Right atrium auricular region (tissue), 2 donors: ENCODE results near the gene RSKR. TPM values are rescaled to one million over a fixed set of nuclear protein-coding genes. Genes with fewer than 3 reads are reported as not detected.

Experiments used
- DNase-seq: peaks from one replicate; pipeline ENCODE4 v3.0.0-alpha.2; 2019; ENCODE audit warnings: low spot score
- H3K27ac ChIP-seq, 2 donors: fragments of 200-600 bp; sonication (generic); 1 replicate in 1 of 2; 2 replicates in 1 of 2; pipeline ENCODE4 v1.5.1; 2016 to 2019
- H3K27me3 ChIP-seq, 2 donors: fragments of 200-600 bp; sonication (generic); one replicate each; pipeline versions ENCODE4 v1.5.1 to v1.6.0; 2017 to 2019
- H3K36me3 ChIP-seq: fragments of 200-600 bp; sonication (generic); one replicate; pipeline ENCODE4 v1.5.1; 2016
- H3K4me1 ChIP-seq, 2 donors: fragments of 200-600 bp; sonication (generic); one replicate each; pipeline versions ENCODE4 v1.5.1 to v1.6.0; 2017 to 2019
- H3K4me3 ChIP-seq, 2 donors: fragments of 200-600 bp; sonication (generic); 1 replicate in 1 of 2; 2 replicates in 1 of 2; pipeline ENCODE4 v1.5.1; 2017 to 2019; ENCODE audit warnings: mild to moderate bottlenecking in 1 of 2, moderate library complexity in 1 of 2
- H3K9me3 ChIP-seq, 2 donors: fragments of 200-600 bp; sonication (generic); one replicate each; pipeline ENCODE4 v1.5.1; 2019
- CTCF ChIP-seq, 2 donors: fragments of 200-600 bp; sonication (generic); IDR thresholded peaks; one replicate each; pipeline ENCODE4 v1.5.1; 2019; ENCODE audit warnings: antibody characterized with exemption in 2 of 2
- total RNA-seq, 2 donors: library from RNA; depleted of rRNA; stranded (reverse); fragments of >200 nt; gene quantifications; one replicate each; pipeline ENCODE4 v1.1.0, GENCODE V29; 2016

The RSKR gene
- total RNA-seq, 2 donors from 2014 or later = 1.3 to 1.8 TPM

DNA sequence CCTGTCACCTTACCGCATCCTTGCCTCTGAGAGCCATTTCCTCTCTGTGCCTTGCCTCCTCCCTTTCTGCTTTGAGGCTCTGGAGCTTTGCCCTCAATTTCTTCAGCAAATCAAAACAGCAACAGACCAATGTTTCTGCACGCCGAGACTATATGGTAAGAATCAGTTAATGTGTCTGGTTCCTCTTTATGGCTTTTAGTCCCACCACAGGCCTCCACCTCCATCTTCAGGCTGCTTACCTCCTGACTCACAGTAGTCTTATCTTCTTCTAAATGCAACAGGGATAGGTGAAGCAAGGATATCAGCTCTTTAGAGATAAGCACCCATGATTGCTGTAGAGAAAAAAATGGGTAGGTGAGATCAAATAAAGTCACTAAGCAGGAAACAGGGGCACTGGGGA is 28.1 kb downstream of the RSKR start:
- no peak for DNase-seq
- Histone ChIP-seq H3K27ac (no peak overlapping the region), H3K9me3 (no peaks in the 10 kb centered on the region), H3K4me3 (no peak overlapping the region), H3K27me3 (no peaks in the 10 kb centered on the region), H3K36me3 (no peaks in the 10 kb centered on the region), H3K4me1 (no peaks in the 10 kb centered on the region)
- TF ChIP-seq CTCF (IDR thresholded peaks at IDR 0.05) = no peak

GRCh38 chr17:28584434-28584833 is 29.6 kb downstream of the RSKR start:
- Histone ChIP-seq H3K27me3 (no peaks in the 10 kb centered on the region), H3K4me1 (no peaks in the 10 kb centered on the region), H3K36me3 (no peaks in the 10 kb centered on the region), H3K27ac (no peak overlapping the region), H3K9me3 (no peaks in the 10 kb centered on the region), H3K4me3 (no peak overlapping the region)
- DNase-seq = no peak
- TF ChIP-seq CTCF (IDR thresholded peaks at IDR 0.05) = no peak

- Histone ChIP-seq H3K36me3 (no peaks in the 10 kb centered on the region), H3K27me3 (no peaks in the 10 kb centered on the region), H3K4me3 (no peak overlapping the region), H3K9me3 (no peaks in the 10 kb centered on the region), H3K4me1 (no peaks in the 10 kb centered on the region), H3K27ac (no peak overlapping the region)
- TF ChIP-seq CTCF (IDR thresholded peaks at IDR 0.05) = no peak
- DNase-seq = no peak
Measured at GRCh38 chr17:28582513-28582912, 31.5 kb downstream of the RSKR start.

- no peak for DNase-seq
- peaks cover 0 to 7% of the 10 kb centered on the region in 2 donors for H3K4me1 ChIP-seq
- TF ChIP-seq CTCF (IDR thresholded peaks at IDR 0.05) = no peak
- no peaks in the 10 kb centered on the region for H3K27me3 ChIP-seq
- H3K36me3 ChIP-seq = no peaks in the 10 kb centered on the region
- no peak overlapping the region for H3K27ac ChIP-seq
- H3K4me3 ChIP-seq = no peak overlapping the region
- no peaks in the 10 kb centered on the region for H3K9me3 ChIP-seq
Measured at GRCh38 chr17:28580959-28581358, 33.0 kb downstream of the RSKR start.

GRCh38 chr17:28579526-28579925 is 34.5 kb downstream of the RSKR start:
- H3K27ac ChIP-seq = no peak overlapping the region
- TF ChIP-seq CTCF (IDR thresholded peaks at IDR 0.05) = no peak

More at GRCh38 chr17:28579526-28579925, 34.5 kb downstream of the RSKR start:
- H3K4me1 ChIP-seq = peaks cover 0 to 14% of the 10 kb centered on the region in 2 donors
- DNase-seq = no peak
- no peaks in the 10 kb centered on the region for H3K36me3 ChIP-seq
- H3K27me3 ChIP-seq = no peaks in the 10 kb centered on the region
- H3K9me3 ChIP-seq = no peaks in the 10 kb centered on the region
- H3K4me3 ChIP-seq = no peak overlapping the region
